ENCODE measurements around the gene IRS2.

The IRS2 gene

DNA sequence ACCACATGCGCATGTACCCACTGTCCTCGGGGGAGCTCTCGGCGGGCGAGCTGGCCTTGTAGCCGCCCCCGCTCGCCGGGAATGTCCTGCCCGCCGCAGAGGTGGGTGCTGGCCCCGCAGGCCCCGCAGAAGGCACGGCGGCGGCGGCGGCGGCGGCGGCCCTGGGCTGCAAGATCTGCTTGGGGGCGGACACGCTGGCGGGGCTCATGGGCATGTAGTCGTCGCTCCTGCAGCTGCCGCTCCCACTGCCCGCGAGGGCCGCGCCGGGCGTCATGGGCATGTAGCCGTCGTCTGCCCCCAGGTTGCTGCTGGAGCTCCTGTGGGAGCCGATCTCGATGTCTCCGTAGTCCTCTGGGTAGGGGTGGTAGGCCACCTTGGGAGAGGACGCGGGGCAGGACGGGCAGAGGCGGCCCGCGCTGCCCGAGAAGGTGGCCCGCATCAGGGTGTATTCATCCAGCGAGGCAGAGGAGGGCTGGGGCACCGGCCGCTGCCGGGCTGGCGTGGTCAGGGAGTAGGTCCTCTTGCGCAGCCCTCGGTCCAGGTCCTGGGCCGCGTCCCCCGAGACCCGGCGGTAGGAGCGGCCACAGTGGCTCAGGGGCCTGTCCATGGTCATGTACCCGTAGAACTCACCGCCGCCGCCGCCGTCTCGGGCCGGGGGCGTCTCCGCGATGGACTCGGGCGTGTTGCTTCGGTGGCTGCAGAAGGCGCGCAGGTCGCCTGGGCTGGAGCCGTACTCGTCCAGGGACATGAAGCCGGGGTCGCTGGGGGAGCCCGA is 2.4 kb downstream of the IRS2 start:
- H3K9me3 ChIP-seq (ENCODE audit: control extremely low read depth in 1 of 5, control insufficient read depth in 4 of 5, insufficient read depth in 2 of 5, low read depth in 1 of 5, low read length in 4 of 5), result no peaks in the 10 kb centered on the region
- peak overlapping the region in 5 of 7 experiments; percentile 15 to 80 (median 48) for H3K4me3 ChIP-seq (ENCODE audit: control insufficient read depth in 1 of 7, extremely low read depth in 1 of 7, insufficient read depth in 4 of 7, low read depth in 2 of 7, low read length in 6 of 7)
- POLR2A ChIA-PET, result no interaction called here
- WGBS (ENCODE audit: insufficient coverage), result 81% methylated on average over 65 of the region's 81 CpGs
- peaks cover 3 to 41% (median 30%) of the 10 kb centered on the region in 4 experiments for H3K4me1 ChIP-seq (ENCODE audit: control extremely low read depth in 1 of 4, control insufficient read depth in 4 of 4, insufficient read depth in 4 of 4, low read length in 3 of 4)
- H3K27me3 ChIP-seq (replicated peaks in 2 of 5; ENCODE audit: control insufficient read depth in 4 of 5, insufficient read depth in 5 of 5, low read length in 4 of 5), result peaks cover 0 to 9% (median 5%) of the 10 kb centered on the region in 5 experiments
- CTCF ChIA-PET, result interaction anchor here (0.6 to 1.4 kb wide), 8 partner anchors 13 to 824 kb away, joined by 3 to 5 read pairs (median 4); no protein-coding TSS in a partner anchor
- peaks cover 2 to 30% (median 16%) of the 10 kb centered on the region in 4 experiments for H3K36me3 ChIP-seq (ENCODE audit: control insufficient read depth in 4 of 4, insufficient read depth in 4 of 4, low read length in 3 of 4)
- H3K27ac ChIP-seq (ENCODE audit: insufficient read depth in 1 of 2, low read depth in 1 of 2, low read length in 2 of 2, poor library complexity in 1 of 2, severe bottlenecking in 2 of 2), result no peak overlapping the region
- no peak for DNase-seq

DNA sequence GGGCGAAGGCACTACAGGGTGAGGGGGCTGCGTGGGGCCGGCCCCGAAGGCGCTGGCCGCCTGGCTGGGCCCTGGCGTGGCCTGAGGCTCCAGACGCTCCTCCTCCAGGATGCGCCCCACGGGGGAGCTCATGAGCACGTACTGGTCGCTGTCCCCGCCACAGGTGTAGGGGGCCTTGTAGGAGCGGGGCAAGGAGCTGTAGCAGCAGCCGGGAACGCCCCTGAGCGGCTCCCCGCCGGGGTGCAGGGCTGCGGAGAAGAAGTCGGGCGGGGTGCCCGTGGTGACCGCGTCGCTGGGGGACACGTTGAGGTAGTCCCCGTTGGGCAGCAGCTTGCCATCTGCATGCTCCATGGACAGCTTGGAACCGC is 3.0 kb downstream of the IRS2 start:
- peaks cover 5 to 46% (median 33%) of the 10 kb centered on the region in 4 experiments for H3K4me1 ChIP-seq (ENCODE audit: control extremely low read depth in 1 of 4, control insufficient read depth in 4 of 4, insufficient read depth in 4 of 4, low read length in 3 of 4)
- H3K27me3 ChIP-seq (replicated peaks in 2 of 5; ENCODE audit: control insufficient read depth in 4 of 5, insufficient read depth in 5 of 5, low read length in 4 of 5), result peaks cover 0 to 9% (median 2%) of the 10 kb centered on the region in 5 experiments
- ChIA-PET POLR2A (interaction anchor here (0.6 kb wide), 1 partner anchor 25 kb away, joined by 5 read pairs; no protein-coding TSS in a partner anchor), CTCF (interaction anchor here (0.6 to 1.4 kb wide), 8 partner anchors 13 to 823 kb away, joined by 3 to 5 read pairs (median 4); no protein-coding TSS in a partner anchor)
- H3K36me3 ChIP-seq (ENCODE audit: control insufficient read depth in 4 of 4, insufficient read depth in 4 of 4, low read length in 3 of 4), result peaks cover 2 to 30% (median 16%) of the 10 kb centered on the region in 4 experiments
- no peak overlapping the region for H3K27ac ChIP-seq (ENCODE audit: insufficient read depth in 1 of 2, low read depth in 1 of 2, low read length in 2 of 2, poor library complexity in 1 of 2, severe bottlenecking in 2 of 2)
- H3K9me3 ChIP-seq (ENCODE audit: control extremely low read depth in 1 of 5, control insufficient read depth in 4 of 5, insufficient read depth in 2 of 5, low read depth in 1 of 5, low read length in 4 of 5), result no peaks in the 10 kb centered on the region
- 97% methylated on average over 26 of the region's 29 CpGs for WGBS (ENCODE audit: insufficient coverage)
- H3K4me3 ChIP-seq (ENCODE audit: control insufficient read depth in 1 of 7, extremely low read depth in 1 of 7, insufficient read depth in 4 of 7, low read depth in 2 of 7, low read length in 6 of 7), result no peak overlapping the region
- no peak for DNase-seq

GRCh38 chr13:109782823-109783431 is 3.5 kb downstream of the IRS2 start:
- ChIA-PET POLR2A (interaction anchor here (0.6 kb wide), 1 partner anchor 25 kb away, joined by 5 read pairs; no protein-coding TSS in a partner anchor), CTCF (interaction anchor here (0.6 to 1.4 kb wide), 5 partner anchors 32 to 823 kb away, joined by 3 to 5 read pairs (median 4); no protein-coding TSS in a partner anchor)
- peaks cover 5 to 52% (median 35%) of the 10 kb centered on the region in 4 experiments for H3K4me1 ChIP-seq (ENCODE audit: control extremely low read depth in 1 of 4, control insufficient read depth in 4 of 4, insufficient read depth in 4 of 4, low read length in 3 of 4)
- no peak for DNase-seq
- 98% methylated on average over 66 of the region's 72 CpGs for WGBS (ENCODE audit: insufficient coverage)
- H3K9me3 ChIP-seq (ENCODE audit: control extremely low read depth in 1 of 5, control insufficient read depth in 4 of 5, insufficient read depth in 2 of 5, low read depth in 1 of 5, low read length in 4 of 5), result no peaks in the 10 kb centered on the region
- peaks cover 0 to 9% (median 2%) of the 10 kb centered on the region in 5 experiments for H3K27me3 ChIP-seq (replicated peaks in 2 of 5; ENCODE audit: control insufficient read depth in 4 of 5, insufficient read depth in 5 of 5, low read length in 4 of 5)
- H3K36me3 ChIP-seq (ENCODE audit: control insufficient read depth in 4 of 4, insufficient read depth in 4 of 4, low read length in 3 of 4), result peaks cover 2 to 30% (median 16%) of the 10 kb centered on the region in 4 experiments
- H3K27ac ChIP-seq (ENCODE audit: insufficient read depth in 1 of 2, low read depth in 1 of 2, low read length in 2 of 2, poor library complexity in 1 of 2, severe bottlenecking in 2 of 2), result no peak overlapping the region
- no peak overlapping the region for H3K4me3 ChIP-seq (ENCODE audit: control insufficient read depth in 1 of 7, extremely low read depth in 1 of 7, insufficient read depth in 4 of 7, low read depth in 2 of 7, low read length in 6 of 7)

DNA sequence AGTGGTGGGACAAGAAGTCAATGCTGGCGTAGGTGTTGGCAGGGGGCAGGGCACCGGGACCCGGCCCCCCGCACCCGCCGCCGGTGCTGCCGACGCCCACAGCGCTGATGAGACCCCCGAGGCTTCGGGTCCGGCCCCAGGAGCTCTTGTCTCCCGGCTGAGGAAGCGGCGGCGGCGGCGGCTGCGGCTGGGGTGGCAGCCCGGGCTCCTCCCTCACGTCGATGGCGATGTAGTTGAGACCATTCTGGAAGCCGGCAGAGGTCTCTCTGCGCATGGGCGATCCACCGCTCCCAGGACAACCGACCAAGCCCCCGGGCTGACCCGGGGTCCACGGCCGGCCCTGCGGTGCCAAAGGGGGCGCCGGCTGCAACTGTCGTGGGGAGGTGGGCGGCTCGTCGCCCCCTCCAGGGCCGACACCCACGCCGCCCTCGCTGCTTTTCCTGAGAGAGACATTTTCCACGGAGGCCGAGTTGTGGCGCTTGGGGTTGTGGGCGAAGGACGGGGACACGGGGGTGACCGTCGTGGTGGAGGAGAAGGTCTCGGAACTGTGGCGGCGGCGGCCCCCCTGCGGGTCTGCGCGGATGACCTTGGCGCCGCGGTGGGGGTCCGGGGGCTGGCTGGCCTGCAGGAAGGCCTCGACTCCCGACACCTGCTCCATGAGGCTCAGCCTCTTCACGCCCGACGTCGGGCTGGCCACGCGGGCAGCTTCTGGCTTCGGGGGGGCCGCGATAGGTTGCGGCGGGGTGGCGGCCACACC is 4.1 kb downstream of the IRS2 start:
- Histone ChIP-seq H3K4me1 (ENCODE audit: control extremely low read depth in 1 of 4, control insufficient read depth in 4 of 4, insufficient read depth in 4 of 4, low read length in 3 of 4) (peaks cover 5 to 48% (median 35%) of the 10 kb centered on the region in 4 experiments), H3K27ac (ENCODE audit: insufficient read depth in 1 of 2, low read depth in 1 of 2, low read length in 2 of 2, poor library complexity in 1 of 2, severe bottlenecking in 2 of 2) (no peak overlapping the region), H3K4me3 (ENCODE audit: control insufficient read depth in 1 of 7, extremely low read depth in 1 of 7, insufficient read depth in 4 of 7, low read depth in 2 of 7, low read length in 6 of 7) (no peak overlapping the region), H3K9me3 (ENCODE audit: control extremely low read depth in 1 of 5, control insufficient read depth in 4 of 5, insufficient read depth in 2 of 5, low read depth in 1 of 5, low read length in 4 of 5) (no peaks in the 10 kb centered on the region), H3K27me3 (replicated peaks in 2 of 5; ENCODE audit: control insufficient read depth in 4 of 5, insufficient read depth in 5 of 5, low read length in 4 of 5) (peaks cover 0 to 9% (median 0%) of the 10 kb centered on the region in 5 experiments), H3K36me3 (ENCODE audit: control insufficient read depth in 4 of 4, insufficient read depth in 4 of 4, low read length in 3 of 4) (peaks cover 2 to 30% (median 16%) of the 10 kb centered on the region in 4 experiments)
- DNase-seq, result no peak
- ChIA-PET CTCF (no interaction called here), POLR2A (no interaction called here)
- 98% methylated on average over 71 of the region's 77 CpGs for WGBS (ENCODE audit: insufficient coverage)

GRCh38 chr13:109781384-109782065 is 4.9 kb downstream of the IRS2 start:
- WGBS (ENCODE audit: insufficient coverage), result 97% methylated on average over 27 of the region's 28 CpGs
- Histone ChIP-seq H3K27me3 (replicated peaks in 2 of 5; ENCODE audit: control insufficient read depth in 4 of 5, insufficient read depth in 5 of 5, low read length in 4 of 5) (peaks cover 0 to 9% (median 0%) of the 10 kb centered on the region in 5 experiments), H3K9me3 (ENCODE audit: control extremely low read depth in 1 of 5, control insufficient read depth in 4 of 5, insufficient read depth in 2 of 5, low read depth in 1 of 5, low read length in 4 of 5) (no peaks in the 10 kb centered on the region), H3K36me3 (ENCODE audit: control insufficient read depth in 4 of 4, insufficient read depth in 4 of 4, low read length in 3 of 4) (peaks cover 2 to 30% (median 16%) of the 10 kb centered on the region in 4 experiments), H3K4me3 (ENCODE audit: control insufficient read depth in 1 of 7, extremely low read depth in 1 of 7, insufficient read depth in 4 of 7, low read depth in 2 of 7, low read length in 6 of 7) (peak overlapping the region in 1 of 7 experiments; percentile 10), H3K27ac (ENCODE audit: insufficient read depth in 1 of 2, low read depth in 1 of 2, low read length in 2 of 2, poor library complexity in 1 of 2, severe bottlenecking in 2 of 2) (no peak overlapping the region), H3K4me1 (ENCODE audit: control extremely low read depth in 1 of 4, control insufficient read depth in 4 of 4, insufficient read depth in 4 of 4, low read length in 3 of 4) (peaks cover 5 to 50% (median 36%) of the 10 kb centered on the region in 4 experiments)
- no peak for DNase-seq
- POLR2A ChIA-PET, result no interaction called here
- CTCF ChIA-PET, result interaction anchor here (0.7 to 2.2 kb wide), 2 partner anchors 31 to 171 kb away, joined by 3 to 6 read pairs; no protein-coding TSS in a partner anchor

DNA sequence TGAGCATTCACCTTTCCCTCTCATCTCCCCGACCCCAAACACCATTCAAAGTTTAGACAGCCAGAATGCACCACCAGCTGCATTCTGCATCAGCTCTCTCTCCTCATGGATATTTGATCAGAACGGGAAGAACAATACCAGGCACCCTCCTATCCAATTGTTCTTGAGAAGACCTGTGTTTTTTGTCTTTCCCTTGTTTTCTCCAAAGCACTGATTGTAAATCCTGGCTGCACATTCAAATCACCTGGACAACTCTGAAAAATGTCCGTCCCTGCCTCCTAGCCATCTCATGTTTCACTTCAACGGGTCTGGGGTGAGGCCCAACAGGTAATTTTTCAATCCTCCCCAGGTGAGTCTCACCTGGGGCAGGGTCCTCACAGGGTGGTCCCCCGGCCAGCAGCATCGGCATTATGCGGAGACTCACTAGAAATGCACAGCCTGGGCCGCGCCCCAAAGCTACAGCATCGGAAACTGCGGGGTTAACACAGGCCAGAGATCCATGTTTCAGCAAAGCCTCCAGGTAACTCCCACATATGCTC is 5.5 kb downstream of the IRS2 start:
- ChIA-PET POLR2A (no interaction called here), CTCF (interaction anchor here (0.7 to 2.2 kb wide), 6 partner anchors 11 to 173 kb away, joined by 3 to 6 read pairs (median 4); no protein-coding TSS in a partner anchor)
- Histone ChIP-seq H3K27ac (ENCODE audit: insufficient read depth in 1 of 2, low read depth in 1 of 2, low read length in 2 of 2, poor library complexity in 1 of 2, severe bottlenecking in 2 of 2) (no peak overlapping the region), H3K4me1 (ENCODE audit: control extremely low read depth in 1 of 4, control insufficient read depth in 4 of 4, insufficient read depth in 4 of 4, low read length in 3 of 4) (peaks cover 5 to 50% (median 36%) of the 10 kb centered on the region in 4 experiments), H3K9me3 (ENCODE audit: control extremely low read depth in 1 of 5, control insufficient read depth in 4 of 5, insufficient read depth in 2 of 5, low read depth in 1 of 5, low read length in 4 of 5) (no peaks in the 10 kb centered on the region), H3K27me3 (replicated peaks in 2 of 5; ENCODE audit: control insufficient read depth in 4 of 5, insufficient read depth in 5 of 5, low read length in 4 of 5) (peaks cover 0 to 9% (median 0%) of the 10 kb centered on the region in 5 experiments), H3K36me3 (ENCODE audit: control insufficient read depth in 4 of 4, insufficient read depth in 4 of 4, low read length in 3 of 4) (peaks cover 2 to 30% (median 16%) of the 10 kb centered on the region in 4 experiments), H3K4me3 (ENCODE audit: control insufficient read depth in 1 of 7, extremely low read depth in 1 of 7, insufficient read depth in 4 of 7, low read depth in 2 of 7, low read length in 6 of 7) (peak overlapping the region in 4 of 7 experiments; percentile 12 to 34 (median 24))
- no peak for DNase-seq
- WGBS (ENCODE audit: insufficient coverage), result 95% methylated on average over 11 of the region's 11 CpGs

Measured in common myeloid progenitor, CD34-positive (primary cell).